ENCODE data around the gene SLC5A5. TPM values are rescaled to one million over a fixed set of nuclear protein-coding genes. Genes with fewer than 3 reads are reported as not detected.

Gene SLC5A5
- total and polyA plus RNA-seq, 9 donors: 0.04 to 0.07 (median 0.05) TPM; not detected in 5

GRCh38 chr19:17871032-17871877 is 490 bp upstream of the SLC5A5 start:
- Histone ChIP-seq H3K27me3 (ENCODE audit: control insufficient read depth, insufficient read depth, low read length) (peaks cover 79% of the 10 kb centered on the region), H3K4me3 (ENCODE audit: low read length) (no peak overlapping the region), H3K4me1 (ENCODE audit: control insufficient read depth, insufficient read depth, low read length) (peaks cover 3% of the 10 kb centered on the region), H3K27ac (ENCODE audit: low read length) (no peak overlapping the region), H3K9me3 (replicated peaks; ENCODE audit: control insufficient read depth, low read depth, low read length) (no peaks in the 10 kb centered on the region), H3K36me3 (ENCODE audit: control insufficient read depth, insufficient read depth, low read length) (no peaks in the 10 kb centered on the region)
- DNase-seq: no peak
- WGBS (ENCODE audit: insufficient coverage): 40% methylated on average over 4 of the region's 10 CpGs

DNA sequence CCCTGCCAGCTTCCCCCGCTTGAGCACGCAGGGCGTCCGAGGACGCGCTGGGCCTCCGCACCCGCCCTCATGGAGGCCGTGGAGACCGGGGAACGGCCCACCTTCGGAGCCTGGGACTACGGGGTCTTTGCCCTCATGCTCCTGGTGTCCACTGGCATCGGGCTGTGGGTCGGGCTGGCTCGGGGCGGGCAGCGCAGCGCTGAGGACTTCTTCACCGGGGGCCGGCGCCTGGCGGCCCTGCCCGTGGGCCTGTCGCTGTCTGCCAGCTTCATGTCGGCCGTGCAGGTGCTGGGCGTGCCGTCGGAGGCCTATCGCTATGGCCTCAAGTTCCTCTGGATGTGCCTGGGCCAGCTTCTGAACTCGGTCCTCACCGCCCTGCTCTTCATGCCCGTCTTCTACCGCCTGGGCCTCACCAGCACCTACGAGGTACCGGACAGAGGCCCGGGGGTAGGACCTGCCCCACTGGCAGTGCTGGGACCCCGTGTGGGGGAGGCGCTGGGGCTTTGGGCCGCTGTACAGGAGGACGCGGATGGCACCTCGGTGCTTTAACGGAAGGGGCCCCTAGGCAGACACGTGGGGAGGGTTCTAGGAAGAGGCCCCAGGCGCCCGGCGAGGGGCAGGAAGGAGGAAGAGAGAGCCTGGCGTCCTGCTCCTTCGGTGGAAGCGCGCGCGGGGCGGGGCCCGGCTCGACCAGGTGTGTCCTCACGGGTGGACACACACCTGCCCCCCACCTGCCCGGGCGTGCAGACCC is 681 bp downstream of the SLC5A5 start:
- H3K4me1 ChIP-seq (ENCODE audit: control insufficient read depth, insufficient read depth, low read length): peaks cover 3% of the 10 kb centered on the region
- 3% methylated on average over 49 of the region's 61 CpGs for WGBS (ENCODE audit: insufficient coverage)
- H3K4me3 ChIP-seq (ENCODE audit: low read length): no peak overlapping the region
- no peaks in the 10 kb centered on the region for H3K9me3 ChIP-seq (replicated peaks; ENCODE audit: control insufficient read depth, low read depth, low read length)
- H3K36me3 ChIP-seq (ENCODE audit: control insufficient read depth, insufficient read depth, low read length): no peaks in the 10 kb centered on the region
- no peak for DNase-seq
- H3K27me3 ChIP-seq (ENCODE audit: control insufficient read depth, insufficient read depth, low read length): peaks cover 79% of the 10 kb centered on the region
- no peak overlapping the region for H3K27ac ChIP-seq (ENCODE audit: low read length)

DNA sequence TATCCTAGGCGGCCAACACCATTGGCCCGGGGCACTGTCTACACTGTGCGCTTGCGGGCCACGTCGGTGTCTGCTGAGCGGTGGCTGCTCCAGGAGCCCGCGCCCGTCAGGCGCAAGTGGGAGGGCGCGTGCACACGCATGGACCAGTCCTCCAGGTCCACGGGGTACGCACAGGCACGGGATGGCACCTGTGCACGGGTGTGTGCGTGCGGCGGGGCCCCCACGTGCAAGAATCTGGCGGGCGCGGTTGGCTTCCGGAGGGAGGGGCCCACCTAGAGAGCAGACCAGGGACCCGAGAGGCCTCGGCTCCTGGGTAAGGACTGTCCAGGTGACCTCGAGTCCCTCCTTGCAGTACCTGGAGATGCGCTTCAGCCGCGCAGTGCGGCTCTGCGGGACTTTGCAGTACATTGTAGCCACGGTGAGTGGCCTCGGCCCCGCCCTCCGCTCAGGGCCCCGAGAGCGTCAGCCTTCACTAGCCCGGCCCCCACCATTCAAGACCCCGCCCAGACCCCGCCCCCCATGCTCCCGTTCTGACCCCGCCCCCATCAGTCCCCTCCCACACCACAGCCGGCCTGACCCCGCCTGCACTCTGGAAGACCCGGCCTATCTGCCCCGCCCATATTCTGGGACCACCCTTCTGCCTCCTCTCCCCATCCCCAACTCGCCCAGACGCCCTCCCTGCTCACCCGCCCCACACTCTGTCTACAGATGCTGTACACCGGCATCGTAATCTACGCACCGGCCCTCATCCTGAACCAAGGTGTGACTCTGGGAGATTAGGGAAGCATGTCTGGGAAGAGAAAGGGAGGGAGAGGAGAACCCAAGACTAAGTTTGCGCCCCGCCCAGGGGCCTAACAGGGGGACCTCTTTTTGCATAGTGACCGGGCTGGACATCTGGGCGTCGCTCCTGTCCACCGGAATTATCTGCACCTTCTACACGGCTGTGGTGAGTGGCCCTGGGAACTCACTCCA is 2.3 kb downstream of the SLC5A5 start:
- no peak for DNase-seq
- no peaks in the 10 kb centered on the region for H3K9me3 ChIP-seq (replicated peaks; ENCODE audit: control insufficient read depth, low read depth, low read length)
- H3K27me3 ChIP-seq (ENCODE audit: control insufficient read depth, insufficient read depth, low read length): peaks cover 68% of the 10 kb centered on the region
- no peak overlapping the region for H3K4me3 ChIP-seq (ENCODE audit: low read length)
- H3K27ac ChIP-seq (ENCODE audit: low read length): no peak overlapping the region
- 4% methylated on average over 43 of the region's 63 CpGs for WGBS (ENCODE audit: insufficient coverage)
- peaks cover 3% of the 10 kb centered on the region for H3K4me1 ChIP-seq (ENCODE audit: control insufficient read depth, insufficient read depth, low read length)
- H3K36me3 ChIP-seq (ENCODE audit: control insufficient read depth, insufficient read depth, low read length): no peaks in the 10 kb centered on the region

DNA sequence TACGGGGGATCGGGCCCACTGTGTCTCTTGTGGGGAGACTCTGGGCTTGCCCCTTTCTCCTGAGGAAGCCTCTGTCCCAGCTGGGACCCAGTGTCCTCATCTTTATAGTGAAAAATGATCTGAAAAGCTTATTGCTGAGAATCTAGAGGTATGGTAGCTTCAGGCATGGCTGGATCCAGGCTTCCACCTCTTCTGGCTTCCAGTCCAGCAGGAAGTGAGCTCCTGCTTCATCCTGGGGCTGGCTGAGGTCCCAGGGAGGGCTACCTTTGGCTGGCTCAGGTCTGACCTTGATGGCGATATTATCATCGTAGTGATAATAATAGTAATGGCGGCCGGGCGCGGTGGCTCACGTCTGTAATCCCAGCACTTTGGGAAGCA is 3.0 kb downstream of the SLC5A5 start:
- no peaks in the 10 kb centered on the region for H3K9me3 ChIP-seq (replicated peaks; ENCODE audit: control insufficient read depth, low read depth, low read length)
- H3K27me3 ChIP-seq (ENCODE audit: control insufficient read depth, insufficient read depth, low read length): peaks cover 61% of the 10 kb centered on the region
- no peak overlapping the region for H3K27ac ChIP-seq (ENCODE audit: low read length)
- no peak for DNase-seq
- WGBS (ENCODE audit: insufficient coverage): 89% methylated on average over 7 of the region's 9 CpGs
- H3K4me3 ChIP-seq (ENCODE audit: low read length): no peak overlapping the region
- no peaks in the 10 kb centered on the region for H3K36me3 ChIP-seq (ENCODE audit: control insufficient read depth, insufficient read depth, low read length)
- H3K4me1 ChIP-seq (ENCODE audit: control insufficient read depth, insufficient read depth, low read length): peaks cover 3% of the 10 kb centered on the region

GRCh38 chr19:17877696-17878095 is 6.0 kb downstream of the SLC5A5 start:
- no peaks in the 10 kb centered on the region for H3K9me3 ChIP-seq (replicated peaks; ENCODE audit: control insufficient read depth, low read depth, low read length)
- WGBS (ENCODE audit: insufficient coverage): 88% methylated on average over 13 of the region's 16 CpGs

GRCh38 chr19:17879466-17879865 is 7.7 kb downstream of the SLC5A5 start:
- Histone ChIP-seq H3K27ac (ENCODE audit: low read length) (no peak overlapping the region), H3K27me3 (ENCODE audit: control insufficient read depth, insufficient read depth, low read length) (peaks cover 14% of the 10 kb centered on the region), H3K4me1 (ENCODE audit: control insufficient read depth, insufficient read depth, low read length) (no peaks in the 10 kb centered on the region), H3K36me3 (ENCODE audit: control insufficient read depth, insufficient read depth, low read length) (no peaks in the 10 kb centered on the region), H3K4me3 (ENCODE audit: low read length) (no peak overlapping the region), H3K9me3 (replicated peaks; ENCODE audit: control insufficient read depth, low read depth, low read length) (no peaks in the 10 kb centered on the region)
- DNase-seq: no peak
- WGBS (ENCODE audit: insufficient coverage): 77% methylated on average over 6 of the region's 7 CpGs

More at GRCh38 chr19:17877696-17878095, 6.0 kb downstream of the SLC5A5 start:
- DNase-seq: no peak
- Histone ChIP-seq H3K4me3 (ENCODE audit: low read length) (no peak overlapping the region), H3K4me1 (ENCODE audit: control insufficient read depth, insufficient read depth, low read length) (no peaks in the 10 kb centered on the region), H3K27me3 (ENCODE audit: control insufficient read depth, insufficient read depth, low read length) (peaks cover 32% of the 10 kb centered on the region), H3K36me3 (ENCODE audit: control insufficient read depth, insufficient read depth, low read length) (no peaks in the 10 kb centered on the region), H3K27ac (ENCODE audit: low read length) (no peak overlapping the region)

- no peaks in the 10 kb centered on the region for H3K4me1 ChIP-seq (ENCODE audit: control insufficient read depth, insufficient read depth, low read length)
- H3K27ac ChIP-seq (ENCODE audit: low read length): no peak overlapping the region
- no peaks in the 10 kb centered on the region for H3K9me3 ChIP-seq (replicated peaks; ENCODE audit: control insufficient read depth, low read depth, low read length)
- H3K27me3 ChIP-seq (ENCODE audit: control insufficient read depth, insufficient read depth, low read length): no peaks in the 10 kb centered on the region
- 84% methylated on average over 5 of the region's 7 CpGs for WGBS (ENCODE audit: insufficient coverage)
- DNase-seq: no peak
- no peaks in the 10 kb centered on the region for H3K36me3 ChIP-seq (ENCODE audit: control insufficient read depth, insufficient read depth, low read length)
- no peak overlapping the region for H3K4me3 ChIP-seq (ENCODE audit: low read length)
Observed at GRCh38 chr19:17881701-17882100, 10.0 kb downstream of the SLC5A5 start.

DNA sequence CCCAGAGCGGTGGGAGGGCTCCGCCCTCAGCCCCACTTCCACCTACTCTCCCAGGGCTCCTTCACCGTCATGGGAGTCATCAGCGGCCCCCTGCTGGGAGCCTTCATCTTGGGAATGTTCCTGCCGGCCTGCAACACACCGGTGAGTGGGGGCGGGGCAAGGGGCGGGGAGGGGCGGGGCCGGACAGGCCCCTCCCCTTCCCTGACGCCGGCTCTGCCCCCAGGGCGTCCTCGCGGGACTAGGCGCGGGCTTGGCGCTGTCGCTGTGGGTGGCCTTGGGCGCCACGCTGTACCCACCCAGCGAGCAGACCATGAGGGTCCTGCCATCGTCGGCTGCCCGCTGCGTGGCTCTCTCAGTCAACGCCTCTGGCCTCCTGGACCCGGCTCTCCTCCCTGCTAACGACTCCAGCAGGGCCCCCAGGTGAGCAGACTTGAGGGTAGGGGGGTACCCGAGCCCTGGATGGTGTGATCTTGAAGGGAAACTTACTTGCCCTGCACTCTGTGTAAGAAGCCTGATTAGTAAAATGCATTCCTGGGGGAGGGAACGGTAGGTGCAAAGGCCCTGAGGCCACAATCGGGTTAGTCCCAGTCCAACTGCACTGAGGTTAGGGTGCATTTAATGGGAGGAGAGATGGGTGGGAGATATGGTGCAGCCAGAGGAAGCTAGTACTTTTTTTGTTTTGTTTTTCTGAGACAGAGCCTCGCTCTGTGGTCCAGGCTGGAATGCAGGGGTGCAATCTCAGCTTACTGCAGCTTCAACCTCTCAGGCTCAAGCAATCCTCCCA is 12.1 kb downstream of the SLC5A5 start:
- no peaks in the 10 kb centered on the region for H3K9me3 ChIP-seq (replicated peaks; ENCODE audit: control insufficient read depth, low read depth, low read length)
- no peaks in the 10 kb centered on the region for H3K27me3 ChIP-seq (ENCODE audit: control insufficient read depth, insufficient read depth, low read length)
- H3K4me1 ChIP-seq (ENCODE audit: control insufficient read depth, insufficient read depth, low read length): no peaks in the 10 kb centered on the region
- no peak for DNase-seq
- no peaks in the 10 kb centered on the region for H3K36me3 ChIP-seq (ENCODE audit: control insufficient read depth, insufficient read depth, low read length)
- WGBS (ENCODE audit: insufficient coverage): 77% methylated on average over 19 of the region's 33 CpGs
- H3K4me3 ChIP-seq (ENCODE audit: low read length): no peak overlapping the region
- H3K27ac ChIP-seq (ENCODE audit: low read length): no peak overlapping the region

DNA sequence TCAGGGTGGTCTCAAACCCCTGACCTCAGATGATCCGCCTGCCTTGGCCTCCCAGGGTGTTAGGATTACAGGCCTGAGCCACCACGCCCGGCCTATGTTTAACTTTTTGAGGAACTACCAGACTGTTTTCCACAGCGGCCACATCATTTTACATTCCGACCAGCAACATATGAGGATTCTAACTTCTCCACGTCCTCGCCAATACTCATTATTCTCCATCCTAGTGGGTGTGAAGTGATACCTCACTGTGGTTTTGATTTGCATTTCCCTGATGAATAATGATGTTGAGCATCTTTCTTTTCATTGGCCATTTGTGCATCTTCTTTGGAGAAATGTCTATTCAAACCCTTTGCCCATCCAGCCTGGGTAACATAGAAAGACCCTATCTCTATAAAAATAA is 14.8 kb downstream of the SLC5A5 start:
- H3K27me3 ChIP-seq (ENCODE audit: control insufficient read depth, insufficient read depth, low read length): no peaks in the 10 kb centered on the region
- H3K9me3 ChIP-seq (replicated peaks; ENCODE audit: control insufficient read depth, low read depth, low read length): no peaks in the 10 kb centered on the region
- no peaks in the 10 kb centered on the region for H3K4me1 ChIP-seq (ENCODE audit: control insufficient read depth, insufficient read depth, low read length)
- WGBS (ENCODE audit: insufficient coverage): 80% methylated on average over 3 of the region's 7 CpGs
- no peak overlapping the region for H3K27ac ChIP-seq (ENCODE audit: low read length)
- H3K4me3 ChIP-seq (ENCODE audit: low read length): no peak overlapping the region
- no peak for DNase-seq
- H3K36me3 ChIP-seq (ENCODE audit: control insufficient read depth, insufficient read depth, low read length): no peaks in the 10 kb centered on the region
